Measurements from ENCODE around the gene CLSTN2.

The CLSTN2 gene

DNA sequence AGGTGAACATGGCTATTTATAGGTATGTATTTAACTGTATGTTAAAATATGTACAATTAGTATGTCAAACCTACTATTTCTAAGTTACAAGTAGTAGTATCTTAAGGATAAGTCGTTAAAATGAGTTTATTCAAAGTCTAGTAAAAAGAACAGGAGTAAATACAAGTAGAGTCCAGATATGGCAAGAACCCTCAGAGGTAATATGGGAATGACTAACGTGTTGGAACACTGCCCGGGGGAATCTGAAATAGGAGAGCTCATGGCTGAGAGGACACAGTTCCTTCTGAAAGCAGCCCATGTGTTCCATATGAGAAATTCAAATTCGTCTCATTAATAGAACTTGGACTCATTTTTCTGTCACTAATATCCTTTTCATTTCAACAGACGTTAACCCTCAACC is 158.8 kb downstream of the CLSTN2 start:
- DNase-seq (ENCODE audit: low read depth, low spot score), result no peak

DNA sequence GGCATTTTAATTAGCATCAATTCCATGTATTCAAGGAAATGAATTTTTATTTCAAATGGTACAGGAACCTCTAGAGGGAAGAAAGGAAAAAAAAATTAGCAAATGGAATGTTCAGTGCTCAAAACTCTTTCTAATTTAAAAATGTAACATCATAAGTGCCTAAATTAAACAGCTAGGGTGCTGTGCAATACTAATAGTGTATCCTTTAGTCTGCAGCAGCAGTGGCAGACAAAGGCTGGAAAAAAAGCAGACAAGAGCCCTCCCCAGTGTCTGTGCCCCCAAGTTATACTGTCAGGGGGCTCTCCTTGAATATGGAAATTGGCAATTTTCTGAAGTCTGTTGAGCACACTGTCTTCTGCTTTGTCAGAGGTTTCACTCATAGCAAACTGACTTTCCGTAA is 159.5 kb downstream of the CLSTN2 start:
- DNase-seq (ENCODE audit: low read depth, low spot score), result no peak

DNA sequence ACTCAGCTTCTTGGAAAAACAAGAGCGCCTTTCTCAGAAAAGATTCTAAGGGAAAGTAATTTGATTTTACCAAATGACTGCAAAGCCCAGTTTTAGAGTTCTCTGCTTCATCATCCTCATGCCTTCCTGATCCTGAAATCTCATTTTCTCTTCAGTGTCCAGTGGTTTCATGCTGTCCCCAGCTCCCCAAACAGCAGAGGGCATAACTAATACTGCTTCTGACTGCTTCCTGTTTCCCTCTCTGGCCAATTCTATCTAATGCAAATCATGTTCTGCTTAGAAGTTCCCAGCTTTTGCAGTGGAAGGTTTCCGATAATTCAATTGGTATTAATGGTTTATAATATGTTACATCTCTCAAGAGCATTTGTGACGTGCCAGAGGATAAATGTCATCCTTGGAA is 161.1 kb downstream of the CLSTN2 start:
- DNase-seq (ENCODE audit: low read depth, low spot score), result no peak

DNA sequence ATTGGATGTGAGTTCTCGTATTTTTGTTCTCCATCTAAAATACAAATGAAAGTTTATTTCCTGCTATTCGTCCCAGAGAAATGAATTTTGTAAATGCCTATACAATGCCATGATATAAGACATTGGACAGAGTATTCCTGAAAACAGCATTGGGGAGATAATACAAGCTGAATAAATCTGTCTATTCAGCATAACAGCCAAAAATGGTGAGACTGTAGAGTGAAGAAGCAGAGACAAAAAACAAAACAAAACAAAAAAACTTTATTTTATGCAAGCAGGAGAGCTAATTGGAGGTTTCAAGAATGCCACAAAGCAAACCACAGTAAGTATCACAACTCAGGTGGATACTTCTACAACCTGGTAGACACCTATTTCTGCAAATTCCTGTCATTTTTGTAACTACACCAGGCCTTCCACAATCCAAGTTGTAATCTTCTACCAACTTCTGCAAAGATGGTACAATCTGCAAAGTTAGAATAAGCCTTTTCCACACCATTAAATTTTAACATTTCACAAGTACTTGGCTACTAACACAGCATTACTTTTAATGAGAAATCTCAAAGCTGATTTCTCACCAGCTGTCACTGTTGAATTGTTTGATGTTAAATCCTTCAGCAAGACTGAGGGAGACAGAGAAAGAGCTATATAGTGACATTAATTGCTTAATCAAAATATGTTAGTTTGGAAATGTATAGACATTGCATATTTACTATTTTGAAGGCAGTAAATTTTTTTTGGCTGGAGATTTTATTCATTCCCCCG is 163.1 kb downstream of the CLSTN2 start:
- no peak for DNase-seq (ENCODE audit: low read depth, low spot score)

DNA sequence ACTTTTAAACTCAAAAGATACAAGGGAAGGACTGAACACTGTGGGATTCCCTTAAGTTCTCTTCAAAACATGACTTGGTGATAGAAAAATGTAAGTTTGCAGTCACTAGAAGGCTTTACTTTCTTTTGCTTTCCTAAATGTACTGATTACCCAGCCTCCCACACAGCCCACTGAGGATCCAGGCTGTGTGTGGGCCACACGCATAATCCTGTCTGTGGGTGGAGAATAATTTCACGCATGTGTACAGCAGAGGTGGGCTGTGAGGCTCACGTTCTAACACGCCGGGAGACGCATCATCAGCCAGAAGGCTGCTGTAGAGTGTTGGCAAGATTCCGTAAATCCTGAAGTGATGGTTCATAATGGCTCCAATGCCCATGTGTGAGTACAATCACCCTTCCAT is 165.5 kb downstream of the CLSTN2 start:
- no peak for DNase-seq (ENCODE audit: low read depth, low spot score)

DNA sequence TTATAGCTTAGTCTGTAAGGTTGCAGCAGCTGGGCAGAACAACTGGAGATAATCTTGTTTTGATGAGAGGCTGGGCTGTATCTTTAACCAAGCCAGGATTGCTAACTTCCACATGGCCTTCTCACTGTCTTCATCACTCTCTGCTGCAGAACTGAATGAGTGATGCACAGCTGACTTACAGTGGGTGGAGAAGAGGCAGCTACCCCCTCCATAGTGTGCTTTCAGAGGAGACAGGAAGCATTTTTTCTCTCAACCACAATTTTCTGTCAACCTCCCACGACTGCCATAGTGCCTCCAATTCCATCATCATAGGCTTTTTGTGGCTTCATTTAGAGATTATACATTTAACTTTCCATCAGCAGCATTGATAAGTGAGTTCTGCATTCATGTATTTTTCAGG is 168.2 kb downstream of the CLSTN2 start:
- DNase-seq (ENCODE audit: low read depth, low spot score), result no peak

DNA sequence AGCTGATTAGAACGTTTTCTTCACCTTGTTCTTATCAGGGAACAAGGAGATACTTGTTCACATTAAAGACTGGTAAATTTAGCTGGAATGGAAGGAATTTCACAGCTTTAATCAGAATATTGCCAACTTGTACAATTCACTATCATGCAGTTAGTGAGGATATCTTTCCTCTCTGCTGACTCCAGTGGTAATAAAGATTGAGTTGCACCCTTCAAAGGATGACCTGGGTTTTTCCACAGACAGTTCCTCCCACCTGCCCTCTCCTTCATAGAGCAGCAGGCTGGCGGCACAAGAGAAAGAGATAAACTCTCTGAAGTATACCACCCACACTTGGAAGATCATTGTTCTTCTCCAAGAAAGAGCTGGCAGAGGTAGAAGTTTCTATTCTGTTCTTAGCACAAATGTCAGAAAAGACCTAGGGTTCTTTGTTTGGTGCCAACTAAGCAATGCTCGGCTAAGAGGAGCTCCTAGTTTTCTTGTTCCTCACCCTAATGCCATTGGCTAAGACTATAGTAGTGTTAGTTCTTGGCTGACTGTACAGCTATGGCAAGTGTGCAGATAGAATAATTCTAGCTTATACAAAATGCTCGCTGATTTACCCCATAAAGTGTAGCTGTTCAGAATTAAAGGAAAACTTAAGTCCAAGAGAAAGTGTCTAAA is 169.1 kb downstream of the CLSTN2 start:
- no peak for DNase-seq (ENCODE audit: low read depth, low spot score)

DNA sequence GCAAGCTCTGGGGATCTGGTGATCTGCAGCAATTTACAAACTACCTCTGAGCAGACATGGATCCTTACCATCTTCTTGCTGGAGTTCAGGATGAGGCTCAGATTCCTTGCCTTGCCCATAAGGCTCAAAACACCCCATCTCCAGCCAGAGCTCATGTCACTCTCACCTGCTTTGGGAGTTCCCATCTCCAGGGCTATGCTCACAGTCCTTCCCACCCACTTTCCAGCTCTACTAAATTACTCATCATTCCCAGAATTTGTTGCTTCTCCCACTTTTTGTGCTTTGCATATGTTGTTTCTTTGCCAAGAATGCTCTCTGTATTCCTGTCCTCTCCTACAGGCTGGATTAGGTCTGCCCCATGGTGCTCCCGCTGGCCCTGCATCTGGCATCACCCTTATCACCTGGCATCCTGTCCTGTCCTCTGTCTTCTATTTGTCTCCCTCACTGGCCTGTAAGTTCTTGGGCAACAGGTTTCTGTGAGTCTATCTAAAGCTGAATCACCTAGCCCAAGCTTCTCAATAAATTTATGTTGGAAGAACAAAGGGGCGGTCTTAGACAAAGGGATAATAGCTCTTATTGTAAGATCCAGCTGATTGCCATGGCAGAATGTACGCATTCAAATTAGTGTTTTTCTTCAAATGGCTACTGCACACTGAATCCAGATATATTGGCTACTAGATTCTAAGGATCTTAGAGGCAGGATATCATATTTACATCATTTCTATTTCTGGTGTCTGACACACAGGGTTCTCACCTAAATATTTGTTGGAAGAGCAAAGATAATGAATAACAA is 179.2 kb downstream of the CLSTN2 start:
- no peak for DNase-seq (ENCODE audit: low read depth, low spot score)

DNA sequence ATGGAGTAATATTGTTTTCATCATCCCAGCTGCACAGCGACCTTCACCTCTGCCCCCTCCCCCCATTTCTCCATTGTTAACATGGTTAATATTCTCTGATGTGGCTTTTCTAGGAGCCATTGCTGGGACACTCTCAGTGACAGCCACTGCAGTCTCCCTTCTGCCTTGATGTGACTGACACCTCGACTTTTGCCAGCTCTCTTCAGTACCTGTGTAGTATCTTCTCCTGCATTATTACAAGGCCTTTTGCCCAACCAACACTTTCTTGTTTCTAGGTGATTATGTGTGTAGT is 179.8 kb downstream of the CLSTN2 start:
- no peak for DNase-seq (ENCODE audit: low read depth, low spot score)

DNA sequence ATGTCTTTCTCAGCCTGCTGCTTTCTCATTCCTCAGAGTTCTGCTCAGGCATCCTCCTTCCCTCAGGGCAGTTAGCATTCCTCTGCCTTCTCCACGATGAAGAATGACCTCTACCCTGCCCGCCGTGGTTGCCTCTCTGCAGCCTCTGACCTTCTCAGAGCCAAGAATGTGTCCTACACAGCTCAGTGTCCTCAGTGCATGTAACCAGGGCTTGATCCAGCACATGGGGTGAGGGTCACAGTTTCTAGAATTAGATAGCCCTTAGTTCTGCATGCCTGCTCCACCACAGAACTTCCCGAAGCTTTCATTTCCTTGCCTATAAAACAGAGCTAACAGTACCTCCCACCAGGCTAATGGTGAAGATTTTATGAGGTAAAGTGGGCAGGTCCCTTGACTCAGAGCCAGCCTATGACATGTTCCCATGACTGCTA is 182.1 kb downstream of the CLSTN2 start:
- no peak for DNase-seq (ENCODE audit: low read depth, low spot score)

DNA sequence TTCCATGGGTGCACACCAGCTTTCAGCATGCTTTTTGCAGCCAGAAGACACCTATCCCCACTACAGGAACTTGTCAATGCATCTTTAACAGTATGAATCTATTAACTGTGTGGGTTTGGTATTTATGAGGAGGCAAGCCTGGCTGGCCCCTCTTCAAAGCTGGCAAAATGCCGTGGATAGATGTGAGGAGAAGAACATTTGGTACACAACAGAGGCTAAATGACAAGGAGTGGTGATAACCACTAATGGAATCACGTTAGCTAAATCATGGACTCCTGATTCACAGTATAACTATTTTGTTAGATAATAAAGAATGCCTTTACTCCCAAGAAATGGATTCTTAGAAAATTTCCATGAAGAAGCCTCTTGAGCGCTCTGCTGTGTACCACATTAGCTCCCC is 187.2 kb downstream of the CLSTN2 start:
- DNase-seq (ENCODE audit: low read depth, low spot score), result no peak

DNA sequence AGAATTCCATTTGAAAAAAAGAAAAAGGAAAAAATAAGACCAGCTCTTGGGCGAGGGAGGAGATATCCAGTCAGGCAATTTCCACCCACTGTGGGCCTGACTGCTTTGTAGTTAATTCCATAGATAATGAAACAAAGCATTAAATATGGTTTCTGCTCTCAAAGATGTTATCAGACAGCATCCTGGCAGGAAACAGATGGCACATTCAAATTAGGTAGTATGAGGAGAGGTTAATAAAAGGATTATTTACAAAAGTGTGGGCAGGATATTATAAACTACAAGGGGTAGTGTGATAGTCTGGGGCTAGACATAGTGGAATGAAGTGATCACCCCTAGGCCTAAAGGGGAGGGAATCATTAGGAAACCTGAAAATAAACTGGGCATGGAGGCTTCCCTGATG is 193.2 kb downstream of the CLSTN2 start:
- DNase-seq (ENCODE audit: low read depth, low spot score), result no peak

DNA sequence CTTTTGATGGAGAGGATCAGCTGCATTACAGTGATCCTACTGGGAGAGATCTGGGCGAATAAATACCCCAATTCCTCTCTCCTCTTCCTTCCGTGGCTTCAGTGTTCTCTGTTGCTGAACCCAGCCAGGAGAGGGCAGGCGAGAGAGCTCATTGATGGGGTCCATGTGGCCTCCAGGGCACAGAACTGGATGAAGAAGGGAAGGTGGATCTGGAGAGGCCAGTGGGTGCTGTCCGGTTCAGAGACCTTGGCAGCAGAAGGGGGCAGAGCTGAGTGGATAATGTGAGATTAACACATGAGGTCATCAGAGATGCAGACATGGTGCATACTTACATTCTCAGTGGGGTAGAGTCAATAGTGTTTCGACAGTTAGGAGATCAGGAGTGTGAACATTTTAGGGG is 193.6 kb downstream of the CLSTN2 start:
- no peak for DNase-seq (ENCODE audit: low read depth, low spot score)

DNA sequence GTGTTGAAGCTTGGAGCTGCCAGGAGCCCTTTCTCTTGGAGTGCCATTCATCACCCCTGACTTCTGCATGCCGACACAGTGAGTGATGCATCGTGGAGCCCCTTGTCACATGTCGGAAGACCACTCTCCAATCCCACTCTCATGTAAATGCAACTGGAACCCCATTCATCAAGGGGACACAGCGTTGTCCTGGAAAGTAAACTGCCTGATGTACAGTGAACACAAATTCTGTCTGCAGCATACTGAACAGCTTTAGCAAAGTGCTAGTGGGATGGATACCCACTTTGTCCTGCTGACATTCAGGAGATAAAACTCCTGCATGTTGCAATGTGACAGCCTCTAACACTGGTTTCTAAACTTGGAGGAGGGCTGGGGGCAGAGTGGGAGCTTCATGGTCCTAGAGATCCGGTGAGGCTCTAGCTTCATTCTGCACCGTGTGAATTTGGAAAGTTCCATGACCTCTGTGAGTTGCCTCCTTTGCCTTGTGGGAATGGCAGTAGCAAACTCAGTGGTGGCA is 194.8 kb downstream of the CLSTN2 start:
- DNase-seq (ENCODE audit: low read depth, low spot score), result no peak

DNA sequence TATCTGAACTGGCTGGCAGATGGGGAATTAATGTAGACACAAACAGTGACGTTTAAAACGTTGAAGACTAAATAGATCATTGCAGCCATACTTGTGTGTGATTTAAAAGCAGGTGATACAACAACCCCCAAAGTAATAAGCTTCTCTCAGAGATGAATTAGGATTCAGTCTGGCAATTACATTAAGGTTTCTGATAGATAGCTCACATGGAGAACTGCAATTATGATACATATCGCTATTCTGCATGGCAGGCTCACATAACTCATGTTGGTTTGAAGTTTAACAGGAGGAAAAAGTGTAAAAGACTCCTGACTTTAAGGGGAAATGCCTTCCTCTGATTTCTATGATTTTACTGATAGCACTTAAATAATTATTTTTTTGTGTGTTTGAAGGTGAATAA is 196.9 kb downstream of the CLSTN2 start:
- no peak for DNase-seq (ENCODE audit: low read depth, low spot score)

DNA sequence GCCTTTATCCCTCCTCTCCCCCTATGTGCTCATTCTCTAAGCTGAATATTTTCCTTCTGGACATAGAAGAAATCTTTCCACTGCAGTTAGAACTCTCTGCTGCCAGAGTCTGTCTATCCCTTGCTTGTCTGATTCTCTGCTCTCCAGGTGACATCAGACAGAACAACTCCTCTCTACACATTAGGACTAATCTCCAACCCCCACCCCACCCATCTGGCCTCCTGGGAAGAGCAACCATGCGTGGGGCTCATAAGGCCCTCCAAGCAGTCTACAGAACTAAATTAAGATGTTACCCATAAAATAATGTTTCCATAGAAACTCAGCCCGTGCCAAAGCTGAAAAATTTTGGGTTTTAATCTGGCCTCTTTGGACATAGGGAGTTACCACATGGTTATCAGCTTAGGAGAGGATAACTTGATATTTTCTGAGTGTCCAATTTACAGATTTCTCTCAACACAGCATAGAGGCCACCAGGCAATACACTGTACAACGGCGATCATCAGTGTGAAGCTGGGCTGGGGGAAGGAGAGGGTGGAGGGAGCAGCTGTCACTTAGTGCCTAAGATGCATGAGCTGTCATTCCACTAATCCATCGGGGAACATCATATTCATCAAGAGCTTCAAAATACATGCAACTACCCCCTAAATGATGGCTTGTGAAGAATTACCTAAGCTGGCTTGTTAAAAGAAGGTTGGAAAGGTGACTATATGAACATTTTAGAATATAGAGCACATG is 199.4 kb downstream of the CLSTN2 start:
- no peak for DNase-seq (ENCODE audit: low read depth, low spot score)

DNA sequence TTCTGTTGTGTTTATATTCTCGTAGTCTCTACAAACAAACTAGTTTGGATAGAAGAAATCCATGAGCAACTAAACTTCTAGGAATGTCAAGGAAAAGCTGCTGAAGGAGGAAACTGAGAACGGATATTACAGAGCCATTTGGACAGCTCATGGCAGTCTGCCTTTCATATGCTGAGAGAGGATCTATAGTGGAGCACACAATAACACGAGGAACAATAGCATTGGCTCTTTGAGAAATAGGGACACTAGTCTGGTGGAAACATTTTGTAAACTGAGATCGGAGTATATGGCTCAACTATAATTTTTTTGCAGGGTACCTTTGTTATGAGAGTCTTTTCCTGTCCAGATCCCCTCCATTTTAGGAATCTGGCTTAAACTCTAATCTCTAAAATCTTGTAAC is 200.5 kb downstream of the CLSTN2 start:
- DNase-seq (ENCODE audit: low read depth, low spot score), result no peak

DNA sequence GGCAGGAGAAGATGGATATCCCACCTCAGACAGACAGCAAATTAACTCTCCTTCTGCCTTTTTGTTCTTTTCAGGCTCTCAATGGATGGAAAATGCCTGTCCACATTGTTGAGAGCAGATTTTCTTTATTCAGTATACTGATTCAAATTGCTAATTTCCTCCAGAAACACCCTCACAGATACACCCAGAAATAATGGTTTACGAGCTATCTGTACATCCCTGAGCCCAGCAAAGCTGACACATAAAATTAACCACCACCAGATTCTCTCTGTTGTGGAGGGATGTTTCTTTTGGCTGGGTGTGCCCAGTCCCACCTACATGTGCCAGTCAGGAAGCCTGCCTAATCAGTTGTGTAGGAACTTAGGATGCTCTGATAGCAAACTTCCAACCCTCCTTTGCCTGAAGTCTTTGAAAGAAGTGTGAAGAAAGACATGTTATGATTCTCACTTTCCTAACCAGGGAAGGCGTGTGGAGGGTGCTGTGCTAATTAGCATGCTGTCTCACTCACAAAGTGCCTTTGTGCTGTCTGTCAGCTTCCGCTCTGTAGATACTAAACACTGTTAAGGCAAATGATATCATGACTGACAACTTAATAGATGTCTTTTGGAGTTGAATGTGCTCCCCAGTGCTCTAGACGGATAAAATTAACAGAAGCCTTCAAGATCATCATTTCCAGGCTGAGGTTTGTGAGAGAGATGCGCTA is 208.5 kb downstream of the CLSTN2 start:
- DNase-seq (ENCODE audit: low read depth, low spot score), result no peak

DNA sequence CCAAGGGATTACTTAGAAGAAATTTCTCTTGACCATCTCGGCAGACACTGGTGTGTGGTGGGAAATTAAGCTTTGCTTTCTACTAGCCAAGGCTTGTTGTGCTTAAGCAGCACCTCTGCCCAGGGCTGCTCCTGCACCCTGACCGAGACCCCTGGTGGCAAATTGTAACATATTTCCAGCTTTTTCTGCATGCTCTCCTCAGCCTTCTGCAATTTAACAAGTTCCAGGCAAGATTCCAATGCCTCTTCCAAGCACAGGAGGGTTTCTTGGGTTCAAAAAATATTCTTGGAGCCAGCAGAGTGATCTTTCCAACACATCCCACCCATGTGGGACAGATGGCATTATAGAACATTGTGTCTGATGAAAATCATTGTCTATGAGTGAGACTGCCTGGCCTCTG is 210.5 kb downstream of the CLSTN2 start:
- no peak for DNase-seq (ENCODE audit: low read depth, low spot score)

DNA sequence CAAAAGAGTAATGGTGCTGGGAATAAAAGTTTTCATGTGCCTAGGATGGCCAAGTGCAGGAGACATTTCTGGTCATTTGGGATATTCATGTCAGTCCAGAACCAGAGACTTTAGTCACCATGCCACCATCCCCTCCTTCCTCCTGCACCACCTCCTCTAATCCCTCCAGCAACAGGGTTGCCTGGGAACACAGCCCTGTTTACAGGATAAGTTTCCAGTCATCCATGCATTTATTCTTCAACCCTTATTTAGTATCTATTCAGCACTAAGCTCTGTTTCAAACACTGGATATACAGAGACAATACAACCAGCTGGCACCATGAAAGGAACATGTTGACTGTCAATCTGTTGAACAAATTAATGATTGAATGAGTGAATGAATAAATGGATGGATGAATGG is 211.7 kb downstream of the CLSTN2 start:
- no peak for DNase-seq (ENCODE audit: low read depth, low spot score)

DNA sequence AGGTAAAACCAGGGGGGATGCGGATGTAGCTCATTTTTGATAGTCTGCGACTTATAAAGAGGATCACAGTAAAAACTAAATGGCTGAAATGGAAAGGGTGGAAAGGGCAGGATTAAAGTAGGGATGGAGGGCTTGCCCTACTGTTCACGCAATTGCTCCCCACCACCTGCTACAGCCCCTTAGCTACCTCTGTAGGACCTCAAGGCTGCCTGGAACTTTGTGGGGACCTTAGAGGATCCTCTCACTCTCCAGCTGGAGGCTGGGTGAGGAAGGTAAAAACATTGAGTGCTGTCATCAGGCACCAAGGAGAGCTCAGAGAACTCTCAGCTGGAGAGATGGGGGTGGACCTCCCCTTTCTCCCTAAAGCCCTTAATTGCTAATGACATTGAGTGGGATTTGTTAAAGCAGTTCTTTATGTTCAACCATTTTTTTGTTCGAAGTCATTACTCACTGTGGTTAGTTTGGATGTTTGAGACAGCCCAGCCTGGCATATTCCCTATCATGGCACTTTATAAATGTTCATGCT is 213.0 kb downstream of the CLSTN2 start:
- no peak for DNase-seq (ENCODE audit: low read depth, low spot score)

All from brain pericyte (primary cell).